Prostate gland (tissue), 2 donors: ENCODE measurements around the gene GRIN2A. TPM values are rescaled to one million over a fixed set of nuclear protein-coding genes. Genes with fewer than 3 reads are reported as not detected.

Experiments
- DNase-seq: peaks from one replicate; pipeline ENCODE4 v3.0.0-alpha.2; 2019; ENCODE audit warnings: low spot score
- H3K27ac ChIP-seq, 2 donors: fragments of 200-600 bp; sonication (generic); 2 replicates each; pipeline ENCODE4 v1.5.1; 2017 to 2019
- H3K27me3 ChIP-seq: fragments of 200-600 bp; sonication (generic); replicated peaks from 2 replicates; pipeline ENCODE4 v1.5.1; 2019; ENCODE audit not compliant: insufficient read depth
- H3K36me3 ChIP-seq, 2 donors: fragments of 200-600 bp; sonication (generic); 1 replicate in 1 of 2; 2 replicates in 1 of 2; pipeline versions ENCODE4 v1.5.1 to v1.8.1; 2017 to 2019
- H3K4me1 ChIP-seq: fragments of 200-600 bp; sonication (generic); replicated peaks from 2 replicates; pipeline ENCODE4 v1.5.1; 2019
- H3K4me3 ChIP-seq, 2 donors: fragments of 200-600 bp; sonication (generic); 2 replicates each; pipeline ENCODE4 v1.5.1; 2017 to 2019
- H3K9me3 ChIP-seq: fragments of 200-600 bp; sonication (generic); 2 replicates; pipeline ENCODE4 v1.5.1; 2017
- CTCF ChIP-seq, 4 experiments: fragments of 200-600 bp in 2 of 4; fragments of 450-650 bp in 2 of 4; sonication (generic) in 2 of 4; IDR thresholded peaks; 1 replicate in 3 of 4; 2 replicates in 1 of 4; pipeline ENCODE4 v1.5.1; 2016 to 2019; ENCODE audit warnings: antibody characterized with exemption in 4 of 4, mild to moderate bottlenecking in 2 of 4, moderate library complexity in 2 of 4
- POLR2A ChIP-seq: fragments of 450-650 bp; IDR thresholded peaks from one replicate; pipeline ENCODE4 v1.6.1; 2016; ENCODE audit warnings: antibody characterized with exemption, mild to moderate bottlenecking
- POLR2AphosphoS5 ChIP-seq: sonication (generic); formaldehyde crosslinking; IDR thresholded peaks from one replicate; pipeline ENCODE4 v1.6.1; 2017; ENCODE audit warnings: antibody characterized with exemption
- WGBS: methylation state at CpG from one replicate; pipeline ENCODE4 v1.1.5; 2018; 5-methylcytosine and 5-hydroxymethylcytosine counted together
- intact Hi-C: fragments of 100-400 bp; cut with DNase I; formaldehyde crosslinking; loops from one replicate; pipeline ENCODE4 v1.14.2; 2022
- total RNA-seq, 2 donors: library from RNA; depleted of rRNA; stranded (reverse); fragments of >200 nt; gene quantifications; one replicate each; pipeline ENCODE4 v1.1.0, GENCODE V29; 2016

The GRIN2A gene
- total RNA-seq, 2 donors from 2014 or later = 0.23 to 11.4 TPM

- intact Hi-C loops = no loop called here
- WGBS = 79% methylated on average over 3 of the region's 3 CpGs
- H3K9me3 ChIP-seq = no peaks in the 10 kb centered on the region
These were observed 338.7 kb downstream of the GRIN2A start for GRCh38 chr16:9843424-9844018.

GRCh38 chr16:9840761-9841665, 341.2 kb downstream of the GRIN2A start:
- Histone ChIP-seq H3K27ac (no peak overlapping the region), H3K9me3 (no peaks in the 10 kb centered on the region), H3K36me3 (no peaks in the 10 kb centered on the region), H3K4me1 (no peaks in the 10 kb centered on the region), H3K4me3 (no peak overlapping the region), H3K27me3 (no peaks in the 10 kb centered on the region)
- TF ChIP-seq CTCF (IDR thresholded peaks at IDR 0.05) = no peak
- TF ChIP-seq POLR2AphosphoS5 = no peak
- no peak for TF ChIP-seq POLR2A
- DNase-seq = no peak
- intact Hi-C loops = no loop called here
- 75% methylated on average over 4 of the region's 4 CpGs for WGBS

More at GRCh38 chr16:9843424-9844018, 338.7 kb downstream of the GRIN2A start:
- Histone ChIP-seq H3K4me3 (no peak overlapping the region), H3K27ac (no peak overlapping the region), H3K4me1 (peaks cover 3% of the 10 kb centered on the region), H3K27me3 (no peaks in the 10 kb centered on the region), H3K36me3 (no peaks in the 10 kb centered on the region)
- no peak for TF ChIP-seq CTCF (IDR thresholded peaks at IDR 0.05)
- TF ChIP-seq POLR2AphosphoS5 = no peak
- no peak for TF ChIP-seq POLR2A
- no peak for DNase-seq

- TF ChIP-seq POLR2AphosphoS5 (no peak), CTCF (IDR thresholded peaks at IDR 0.05) (no peak), POLR2A (no peak)
- no peaks in the 10 kb centered on the region for H3K36me3 ChIP-seq
- H3K27me3 ChIP-seq = no peaks in the 10 kb centered on the region
- H3K27ac ChIP-seq = no peak overlapping the region
- DNase-seq = no peak
- no peak overlapping the region for H3K4me3 ChIP-seq
- intact Hi-C loops = no loop called here
- no peaks in the 10 kb centered on the region for H3K9me3 ChIP-seq
- 84% methylated on average over 2 of the region's 2 CpGs for WGBS
- H3K4me1 ChIP-seq = no peaks in the 10 kb centered on the region
These were observed 344.7 kb downstream of the GRIN2A start for GRCh38 chr16:9837481-9837880.

- 38% methylated on average over 9 of the region's 9 CpGs for WGBS
- Histone ChIP-seq H3K27ac (no peak overlapping the region), H3K4me1 (no peaks in the 10 kb centered on the region), H3K27me3 (no peaks in the 10 kb centered on the region), H3K9me3 (no peaks in the 10 kb centered on the region), H3K4me3 (no peak overlapping the region), H3K36me3 (no peaks in the 10 kb centered on the region)
- DNase-seq = no peak
- TF ChIP-seq POLR2AphosphoS5 = no peak
- TF ChIP-seq POLR2A = no peak
- TF ChIP-seq CTCF (IDR thresholded peaks at IDR 0.05) = no peak
- intact Hi-C loops = no loop called here
These were observed 346.0 kb downstream of the GRIN2A start for GRCh38 chr16:9836118-9836736.
